UCSD-AML1 (cell line): Measurements from ENCODE around the gene GPATCH1.
"Not testable (repeated sequence)": the region's sequence is repeated elsewhere in the genome, so short reads cannot be mapped to it uniquely, and the experiment has no call there.

Experiments used
- DNase-seq: peaks from one replicate; lab custom pipeline; 2025; ENCODE audit not compliant: unreplicated experiment; lab: John Stamatoyannopoulos, UW

Gene GPATCH1

GRCh38 chr19:33157906-33158305, 76.9 kb downstream of the GPATCH1 start:
- peak; percentile 79 for DNase-seq

GRCh38 chr19:33158365-33158764, 77.4 kb downstream of the GPATCH1 start:
- DNase-seq = no peak

GRCh38 chr19:33159149-33159548, 78.2 kb downstream of the GPATCH1 start:
- DNase-seq = no peak

- DNase-seq = no peak
Measured at GRCh38 chr19:33159893-33160292, 78.9 kb downstream of the GPATCH1 start.

- no peak for DNase-seq
Measured at GRCh38 chr19:33161201-33161600, 80.2 kb downstream of the GPATCH1 start.

- DNase-seq = no peak
Measured at GRCh38 chr19:33163481-33163880, 82.5 kb downstream of the GPATCH1 start.

- not testable (repeated sequence) for DNase-seq
Measured at GRCh38 chr19:33166037-33166436, 85.1 kb downstream of the GPATCH1 start.

GRCh38 chr19:33167438-33167837, 86.5 kb downstream of the GPATCH1 start:
- no peak for DNase-seq

GRCh38 chr19:33168528-33168927, 87.5 kb downstream of the GPATCH1 start:
- no peak for DNase-seq

GRCh38 chr19:33171222-33171795, 90.3 kb downstream of the GPATCH1 start:
- DNase-seq = no peak

GRCh38 chr19:33171916-33172359, 91.0 kb downstream of the GPATCH1 start:
- DNase-seq = no peak

- no peak for DNase-seq
Measured at GRCh38 chr19:33174186-33174585, 93.2 kb downstream of the GPATCH1 start.

- DNase-seq = no peak
Measured at GRCh38 chr19:33175156-33175782, 94.3 kb downstream of the GPATCH1 start.

GRCh38 chr19:33175886-33176669, 95.1 kb downstream of the GPATCH1 start:
- DNase-seq = peak; percentile 68

GRCh38 chr19:33176670-33177416, 95.9 kb downstream of the GPATCH1 start:
- peak; percentile 100 for DNase-seq

GRCh38 chr19:33177417-33177979, 96.5 kb downstream of the GPATCH1 start:
- no peak for DNase-seq
